Endothelial cell of umbilical vein (primary cell): ENCODE results near the gene SOX21.

Source experiments
- POLR2A ChIP-seq: IDR thresholded peaks from 2 replicates; pipeline ENCODE4 v1.6.1; 2012; ENCODE audit warnings: low read depth, mild to moderate bottlenecking, control low read depth, low read length
- TF ChIP-seq, protein P1 (sequence below), 2 donors: IDR thresholded peaks; 1 replicate in 1 of 2; 2 replicates in 1 of 2; pipeline ENCODE4 v1.5.1; 2011; ENCODE audit warnings: low read length in 2 of 2, mild to moderate bottlenecking in 2 of 2, moderate library complexity in 2 of 2, control low read depth in 1 of 2, inconsistent platforms in 1 of 2, low read depth in 1 of 2; ENCODE audit not compliant: insufficient read depth in 1 of 2; ENCODE audit errors: extremely low read depth in 1 of 2

DNA sequence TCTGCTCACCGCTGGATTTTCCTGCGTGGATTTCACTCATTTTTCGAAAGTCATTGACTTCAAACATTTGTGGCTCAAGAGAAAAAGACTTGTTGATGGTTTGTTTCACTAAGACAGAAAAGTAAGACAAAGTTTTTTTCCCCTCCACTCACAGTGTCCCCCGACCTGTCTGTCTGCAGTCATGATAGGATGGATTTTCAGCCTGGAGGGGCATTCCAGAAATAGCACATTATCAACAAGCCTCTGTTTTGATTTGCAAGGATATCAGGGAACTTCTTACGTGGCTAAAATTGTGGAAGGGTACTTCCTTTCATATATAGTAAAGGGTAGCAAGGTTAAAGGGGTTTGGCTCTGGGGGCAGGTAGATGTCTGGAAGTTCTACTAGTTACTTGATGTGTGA is 11.8 kb downstream of the SOX21 start:
- TF ChIP-seq, protein P1, sequence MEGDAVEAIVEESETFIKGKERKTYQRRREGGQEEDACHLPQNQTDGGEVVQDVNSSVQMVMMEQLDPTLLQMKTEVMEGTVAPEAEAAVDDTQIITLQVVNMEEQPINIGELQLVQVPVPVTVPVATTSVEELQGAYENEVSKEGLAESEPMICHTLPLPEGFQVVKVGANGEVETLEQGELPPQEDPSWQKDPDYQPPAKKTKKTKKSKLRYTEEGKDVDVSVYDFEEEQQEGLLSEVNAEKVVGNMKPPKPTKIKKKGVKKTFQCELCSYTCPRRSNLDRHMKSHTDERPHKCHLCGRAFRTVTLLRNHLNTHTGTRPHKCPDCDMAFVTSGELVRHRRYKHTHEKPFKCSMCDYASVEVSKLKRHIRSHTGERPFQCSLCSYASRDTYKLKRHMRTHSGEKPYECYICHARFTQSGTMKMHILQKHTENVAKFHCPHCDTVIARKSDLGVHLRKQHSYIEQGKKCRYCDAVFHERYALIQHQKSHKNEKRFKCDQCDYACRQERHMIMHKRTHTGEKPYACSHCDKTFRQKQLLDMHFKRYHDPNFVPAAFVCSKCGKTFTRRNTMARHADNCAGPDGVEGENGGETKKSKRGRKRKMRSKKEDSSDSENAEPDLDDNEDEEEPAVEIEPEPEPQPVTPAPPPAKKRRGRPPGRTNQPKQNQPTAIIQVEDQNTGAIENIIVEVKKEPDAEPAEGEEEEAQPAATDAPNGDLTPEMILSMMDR (IDR thresholded peaks at IDR 0.05; ENCODE audit: extremely low read depth in 1 of 2, insufficient read depth in 1 of 2, low read depth in 1 of 2, low read length in 2 of 2): no peak
- no peak for TF ChIP-seq POLR2A
